Measurements from ENCODE around the gene CBR3. TPM values are rescaled to one million over a fixed set of nuclear protein-coding genes. Genes with fewer than 3 reads are reported as not detected.
"Not testable (repeated sequence)": the region's sequence is repeated elsewhere in the genome, so short reads cannot be mapped to it uniquely, and the experiment has no call there.

The CBR3 gene
- total RNA-seq, 1 experiment from 2014 or later: 11.2 TPM

DNA sequence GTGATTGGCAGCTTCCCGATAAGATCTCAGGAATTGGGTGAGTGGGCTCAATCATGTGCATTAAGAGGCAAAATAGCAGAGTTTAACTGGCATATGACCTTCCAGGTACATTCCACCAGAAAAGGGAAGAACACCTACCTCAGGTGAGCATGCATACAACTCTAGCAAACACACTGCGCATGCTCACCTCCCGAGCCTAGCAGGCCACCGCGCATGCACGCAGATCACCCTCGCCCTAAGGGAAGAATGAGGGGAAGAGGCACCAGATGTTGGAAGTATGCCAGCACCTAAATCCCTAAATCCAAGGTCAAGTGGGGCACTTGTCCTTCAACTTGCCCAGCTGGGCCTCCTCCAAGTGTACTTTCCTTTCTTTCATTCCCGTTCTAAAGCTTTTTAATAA, 23.6 kb upstream of the CBR3 start:
- Histone ChIP-seq H3K27me3 (no peaks in the 10 kb centered on the region), H3K4me3 (no peak overlapping the region), H3K36me3 (no peaks in the 10 kb centered on the region), H3K9me3 (no peaks in the 10 kb centered on the region)
- no peak for DNase-seq

GRCh38 chr21:36113647-36114428, 21.0 kb upstream of the CBR3 start:
- no peak overlapping the region for H3K4me3 ChIP-seq
- H3K9me3 ChIP-seq: no peaks in the 10 kb centered on the region
- H3K27me3 ChIP-seq: no peaks in the 10 kb centered on the region
- no peaks in the 10 kb centered on the region for H3K36me3 ChIP-seq
- no peak for DNase-seq

GRCh38 chr21:36115138-36115730, 19.6 kb upstream of the CBR3 start:
- Histone ChIP-seq H3K9me3 (no peaks in the 10 kb centered on the region), H3K4me3 (no peak overlapping the region)
- DNase-seq: no peak

GRCh38 chr21:36117286-36117741, 17.6 kb upstream of the CBR3 start:
- H3K4me3 ChIP-seq: no peak overlapping the region
- no peak for DNase-seq
- H3K9me3 ChIP-seq: no peaks in the 10 kb centered on the region
- no peaks in the 10 kb centered on the region for H3K36me3 ChIP-seq
- no peaks in the 10 kb centered on the region for H3K27me3 ChIP-seq

More at GRCh38 chr21:36115138-36115730, 19.6 kb upstream of the CBR3 start:
- no peaks in the 10 kb centered on the region for H3K36me3 ChIP-seq
- no peaks in the 10 kb centered on the region for H3K27me3 ChIP-seq

DNA sequence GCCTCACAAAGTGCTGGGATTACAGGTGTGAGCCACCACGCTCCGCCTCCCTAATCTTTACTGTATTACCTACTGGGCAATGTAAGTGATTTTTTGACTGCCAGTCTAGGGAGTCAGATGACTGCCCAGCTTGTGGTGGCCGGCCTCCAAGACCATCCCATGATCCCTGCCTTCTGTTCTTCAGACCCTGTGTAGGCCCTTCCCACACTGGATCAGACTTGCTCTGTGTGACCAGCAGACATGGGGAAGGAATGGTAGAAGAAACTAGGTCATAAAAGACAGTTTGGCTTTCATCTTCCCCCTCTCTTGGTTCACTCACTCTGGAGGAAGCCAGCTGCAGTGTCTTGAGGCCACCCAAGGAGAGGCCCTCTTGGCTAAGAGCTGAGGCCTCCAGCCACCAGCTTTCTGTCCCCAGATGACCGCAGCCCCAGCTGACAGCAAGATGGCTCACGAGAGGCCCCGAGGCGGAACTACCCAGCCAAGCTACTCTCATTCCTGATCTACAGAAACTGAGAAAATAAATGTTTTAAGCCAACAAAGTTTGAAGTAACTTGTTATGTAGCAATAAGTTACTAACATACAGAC, 14.5 kb upstream of the CBR3 start:
- Histone ChIP-seq H3K4me3 (no peak overlapping the region), H3K27me3 (no peaks in the 10 kb centered on the region), H3K9me3 (no peaks in the 10 kb centered on the region), H3K36me3 (no peaks in the 10 kb centered on the region)
- no peak for DNase-seq

GRCh38 chr21:36122977-36123376, 11.9 kb upstream of the CBR3 start:
- DNase-seq: no peak
- H3K9me3 ChIP-seq: no peaks in the 10 kb centered on the region
- H3K36me3 ChIP-seq: no peaks in the 10 kb centered on the region
- no peak overlapping the region for H3K4me3 ChIP-seq
- H3K27me3 ChIP-seq: no peaks in the 10 kb centered on the region

- no peak for DNase-seq
- Histone ChIP-seq H3K27me3 (no peaks in the 10 kb centered on the region), H3K4me3 (no peak overlapping the region), H3K9me3 (no peaks in the 10 kb centered on the region), H3K36me3 (no peaks in the 10 kb centered on the region)
Measured at GRCh38 chr21:36124395-36124794, 10.5 kb upstream of the CBR3 start.

GRCh38 chr21:36125512-36126207, 9.2 kb upstream of the CBR3 start:
- peak; percentile 33 for DNase-seq
- H3K4me3 ChIP-seq: no peak overlapping the region
- no peaks in the 10 kb centered on the region for H3K9me3 ChIP-seq
- no peaks in the 10 kb centered on the region for H3K27me3 ChIP-seq
- H3K36me3 ChIP-seq: no peaks in the 10 kb centered on the region

DNA sequence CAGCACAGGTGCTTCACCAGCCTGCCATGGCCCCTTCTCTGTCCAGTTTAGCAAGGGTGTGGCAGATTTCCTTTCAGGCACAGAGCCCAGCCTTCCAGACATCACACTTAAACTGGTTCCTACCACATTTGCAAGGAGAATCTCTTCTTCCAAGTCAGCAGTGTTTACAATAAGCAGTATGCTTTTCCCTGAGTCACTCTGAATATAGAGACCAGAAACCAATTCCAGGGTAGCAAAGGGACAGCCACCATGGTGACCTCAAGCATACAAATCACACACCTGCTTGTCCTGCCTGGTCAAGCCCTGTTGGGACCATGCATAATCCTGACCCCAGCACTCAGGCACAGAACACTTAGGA, 8.7 kb upstream of the CBR3 start:
- Histone ChIP-seq H3K9me3 (no peaks in the 10 kb centered on the region), H3K27me3 (no peaks in the 10 kb centered on the region), H3K4me3 (no peak overlapping the region), H3K36me3 (no peaks in the 10 kb centered on the region)
- peak; percentile 34 for DNase-seq

- Histone ChIP-seq H3K27me3 (no peaks in the 10 kb centered on the region), H3K4me3 (no peak overlapping the region), H3K36me3 (no peaks in the 10 kb centered on the region), H3K9me3 (no peaks in the 10 kb centered on the region)
- no peak for DNase-seq
Measured at GRCh38 chr21:36126621-36127110, 8.2 kb upstream of the CBR3 start.

- H3K9me3 ChIP-seq: no peaks in the 10 kb centered on the region
- no peaks in the 10 kb centered on the region for H3K36me3 ChIP-seq
- DNase-seq: no peak
- no peaks in the 10 kb centered on the region for H3K27me3 ChIP-seq
- H3K4me3 ChIP-seq: no peak overlapping the region
Measured at GRCh38 chr21:36127250-36127904, 7.5 kb upstream of the CBR3 start.

- Histone ChIP-seq H3K27me3 (no peaks in the 10 kb centered on the region), H3K4me3 (no peak overlapping the region), H3K36me3 (no peaks in the 10 kb centered on the region), H3K9me3 (no peaks in the 10 kb centered on the region)
- no peak for DNase-seq
Measured at GRCh38 chr21:36127977-36128376, 6.9 kb upstream of the CBR3 start.

GRCh38 chr21:36129219-36129618, 5.7 kb upstream of the CBR3 start:
- DNase-seq: no peak
- Histone ChIP-seq H3K4me3 (no peak overlapping the region), H3K9me3 (no peaks in the 10 kb centered on the region), H3K36me3 (no peaks in the 10 kb centered on the region), H3K27me3 (no peaks in the 10 kb centered on the region)

DNA sequence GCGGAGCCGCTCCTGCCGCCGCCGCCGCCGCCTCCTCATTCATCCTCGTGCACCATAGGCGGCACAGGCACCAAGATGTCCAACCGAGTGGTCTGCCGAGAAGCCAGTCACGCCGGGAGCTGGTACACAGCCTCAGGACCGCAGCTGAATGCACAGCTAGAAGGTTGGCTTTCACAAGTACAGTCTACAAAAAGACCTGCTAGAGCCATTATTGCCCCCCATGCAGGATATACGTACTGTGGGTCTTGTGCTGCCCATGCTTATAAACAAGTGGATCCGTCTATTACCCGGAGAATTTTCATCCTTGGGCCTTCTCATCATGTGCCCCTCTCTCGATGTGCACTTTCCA, 4.5 kb upstream of the CBR3 start:
- peak overlapping the region; percentile 42 for H3K4me3 ChIP-seq
- not testable (repeated sequence) for DNase-seq, H3K36me3 ChIP-seq, H3K27me3 ChIP-seq, H3K9me3 ChIP-seq

GRCh38 chr21:36130839-36131238, 4.0 kb upstream of the CBR3 start:
- not testable (repeated sequence) for H3K36me3 ChIP-seq, H3K4me3 ChIP-seq, DNase-seq, H3K27me3 ChIP-seq, H3K9me3 ChIP-seq

DNA sequence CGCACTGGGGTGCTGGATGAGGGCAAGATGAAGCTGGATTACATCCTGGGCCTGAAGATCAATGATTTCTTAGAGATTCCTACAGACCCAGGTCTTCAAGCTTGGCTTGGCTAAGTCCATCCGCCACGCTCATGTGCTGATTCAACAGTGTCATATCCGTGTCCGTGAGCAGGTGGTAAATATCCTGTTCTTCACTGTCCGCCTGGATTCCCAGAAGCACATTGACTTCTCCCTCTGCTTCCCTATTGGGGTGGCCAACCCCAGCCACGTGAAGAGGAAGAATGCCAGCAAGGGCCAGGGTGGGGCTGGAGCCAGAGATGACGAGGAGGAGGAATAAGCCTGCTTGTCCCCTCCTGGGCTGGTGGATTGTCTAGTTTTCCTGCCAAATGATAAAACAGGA, 2.2 kb upstream of the CBR3 start:
- no peak overlapping the region for H3K4me3 ChIP-seq
- H3K36me3 ChIP-seq: no peaks in the 10 kb centered on the region
- DNase-seq: no peak
- H3K27me3 ChIP-seq: no peaks in the 10 kb centered on the region
- no peaks in the 10 kb centered on the region for H3K9me3 ChIP-seq
